Measurements from ENCODE around the gene GTPBP6.

GTPBP6 gene

DNA sequence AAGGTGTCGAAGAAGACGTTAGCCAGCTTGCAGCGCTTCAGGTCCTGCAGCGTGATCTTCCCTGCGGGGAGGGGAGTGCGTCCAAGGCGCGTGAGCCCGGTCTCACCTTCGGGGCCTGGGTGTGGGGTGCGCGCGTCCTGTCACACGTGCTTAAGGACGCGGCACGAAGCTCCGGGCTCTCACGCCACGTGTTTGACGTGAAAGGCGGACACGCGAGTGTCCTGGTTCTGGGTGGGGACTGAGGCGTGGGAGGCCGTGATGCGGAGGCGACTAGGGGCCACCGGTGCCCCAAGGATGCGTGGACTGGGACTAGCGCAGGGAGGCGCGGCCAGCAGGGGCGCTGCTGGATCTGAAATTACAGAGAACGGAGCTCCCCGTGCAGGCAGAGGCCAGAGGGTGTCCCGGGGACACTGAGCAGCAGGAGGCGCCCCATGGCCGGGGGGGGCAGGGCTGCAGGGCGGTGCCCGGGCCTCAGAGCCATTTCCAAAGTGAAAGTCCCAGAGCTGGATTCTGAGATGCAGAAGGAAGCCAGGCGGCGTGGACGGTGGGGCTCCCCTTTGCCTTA, 20.3 kb upstream of the GTPBP6 start:
- 97% methylated on average over 39 of the region's 44 CpGs for WGBS
- no peaks in the 10 kb centered on the region for H3K9me3 ChIP-seq (ENCODE audit: control insufficient read depth, low read length)
- peaks cover 2% of the 10 kb centered on the region for H3K79me1 ChIP-seq (replicated peaks; ENCODE audit: low read length, poor library complexity, severe bottlenecking)
- no peaks in the 10 kb centered on the region for H3K27me3 ChIP-seq (ENCODE audit: control insufficient read depth in 1 of 2, insufficient read depth in 1 of 2, low read length in 2 of 2)
- no peak for DNase-seq
- no peak overlapping the region for H2BK15ac ChIP-seq (ENCODE audit: low read depth, poor library complexity, severe bottlenecking)
- H2BK120ac ChIP-seq (ENCODE audit: low read depth, low read length) = no peak overlapping the region
- no peak overlapping the region for H3K27ac ChIP-seq (ENCODE audit: low read length, poor library complexity, severe bottlenecking)
- no peak overlapping the region for H3K18ac ChIP-seq (ENCODE audit: low read depth in 1 of 2, low read length in 2 of 2)
- no peaks in the 10 kb centered on the region for H3K4me1 ChIP-seq (ENCODE audit: control insufficient read depth, insufficient read depth, low read depth, low read length)
- peaks cover 0 to 71% of the 10 kb centered on the region in 2 experiments for H3K36me3 ChIP-seq (ENCODE audit: control insufficient read depth in 1 of 2, insufficient read depth in 2 of 2, low read depth in 1 of 2, low read length in 2 of 2)
- no peak overlapping the region for H3K4ac ChIP-seq (ENCODE audit: low read depth in 1 of 2, low read length in 2 of 2)
- no peak overlapping the region for H2AFZ ChIP-seq (ENCODE audit: low read depth, low read length)
- H3K14ac ChIP-seq (ENCODE audit: low read length in 2 of 2) = no peak overlapping the region
- no peak overlapping the region for H4K91ac ChIP-seq (ENCODE audit: low read length)
- H3K4me2 ChIP-seq (ENCODE audit: low read length, poor library complexity, severe bottlenecking) = no peak overlapping the region
- H2BK12ac ChIP-seq (ENCODE audit: low read length in 2 of 2) = no peak overlapping the region
- H4K8ac ChIP-seq (ENCODE audit: low read length) = no peak overlapping the region
- H3K23ac ChIP-seq (ENCODE audit: low read length in 2 of 2) = no peak overlapping the region
- no peak overlapping the region for H2AK5ac ChIP-seq (ENCODE audit: low read length, severe bottlenecking)
- no peak overlapping the region for H2BK5ac ChIP-seq (ENCODE audit: low read depth, low read length, poor library complexity, severe bottlenecking)
- no peak overlapping the region for H3K9ac ChIP-seq (ENCODE audit: low read length)
- peak overlapping the region in 1 of 2 experiments; percentile 7 for H3K4me3 ChIP-seq (ENCODE audit: insufficient read depth in 1 of 2, low read depth in 1 of 2, low read length in 2 of 2)

DNA sequence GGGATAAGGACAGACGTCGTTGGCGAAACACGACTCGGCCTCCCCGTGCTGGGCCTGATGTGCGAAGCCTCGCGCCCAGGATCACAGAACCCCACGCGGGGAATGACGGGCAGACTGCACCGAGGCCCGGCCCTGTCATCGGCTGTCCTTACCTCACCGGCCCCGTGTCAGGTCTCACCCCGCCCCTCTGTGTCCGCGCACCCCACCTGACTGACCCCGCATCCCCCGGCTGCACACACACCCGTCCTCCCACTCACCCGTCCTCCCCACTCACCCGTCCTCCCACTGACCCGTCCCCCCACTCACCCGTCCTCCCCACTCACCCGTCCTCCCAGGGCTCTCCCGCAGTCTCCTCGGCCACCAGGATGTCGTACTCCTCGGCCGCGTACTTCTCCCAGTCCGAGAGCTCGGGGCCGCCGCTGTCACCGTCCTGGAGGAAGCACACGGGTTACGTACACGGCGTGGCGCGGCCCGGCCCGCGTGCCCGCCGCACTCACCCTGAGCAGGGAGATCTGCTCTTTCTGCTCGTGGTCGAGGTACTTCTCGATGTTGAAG, 19.8 kb upstream of the GTPBP6 start:
- Histone ChIP-seq H4K91ac (ENCODE audit: low read length) (no peak overlapping the region), H3K9me3 (ENCODE audit: control insufficient read depth, low read length) (no peaks in the 10 kb centered on the region), H3K27ac (ENCODE audit: low read length, poor library complexity, severe bottlenecking) (no peak overlapping the region), H3K4me3 (ENCODE audit: insufficient read depth in 1 of 2, low read depth in 1 of 2, low read length in 2 of 2) (no peak overlapping the region), H3K23ac (ENCODE audit: low read length in 2 of 2) (no peak overlapping the region), H3K27me3 (ENCODE audit: control insufficient read depth in 1 of 2, insufficient read depth in 1 of 2, low read length in 2 of 2) (no peaks in the 10 kb centered on the region), H4K8ac (ENCODE audit: low read length) (no peak overlapping the region), H3K14ac (ENCODE audit: low read length in 2 of 2) (no peak overlapping the region), H3K79me1 (replicated peaks; ENCODE audit: low read length, poor library complexity, severe bottlenecking) (peaks cover 2% of the 10 kb centered on the region), H2AK5ac (ENCODE audit: low read length, severe bottlenecking) (no peak overlapping the region), H3K4ac (ENCODE audit: low read depth in 1 of 2, low read length in 2 of 2) (no peak overlapping the region), H2AFZ (ENCODE audit: low read depth, low read length) (no peak overlapping the region), H2BK120ac (ENCODE audit: low read depth, low read length) (no peak overlapping the region), H2BK12ac (ENCODE audit: low read length in 2 of 2) (no peak overlapping the region), H3K36me3 (ENCODE audit: control insufficient read depth in 1 of 2, insufficient read depth in 2 of 2, low read depth in 1 of 2, low read length in 2 of 2) (peaks cover 0 to 74% of the 10 kb centered on the region in 2 experiments), H3K4me1 (ENCODE audit: control insufficient read depth, insufficient read depth, low read depth, low read length) (no peaks in the 10 kb centered on the region), H3K18ac (ENCODE audit: low read depth in 1 of 2, low read length in 2 of 2) (no peak overlapping the region), H3K4me2 (ENCODE audit: low read length, poor library complexity, severe bottlenecking) (no peak overlapping the region), H2BK5ac (ENCODE audit: low read depth, low read length, poor library complexity, severe bottlenecking) (no peak overlapping the region), H2BK15ac (ENCODE audit: low read depth, poor library complexity, severe bottlenecking) (no peak overlapping the region), H3K9ac (ENCODE audit: low read length) (no peak overlapping the region)
- WGBS = 92% methylated on average over 53 of the region's 53 CpGs
- no peak for DNase-seq

- H3K9me3 ChIP-seq (ENCODE audit: control insufficient read depth, low read length) = no peaks in the 10 kb centered on the region
- H3K14ac ChIP-seq (ENCODE audit: low read length in 2 of 2) = no peak overlapping the region
- H3K27ac ChIP-seq (ENCODE audit: low read length, poor library complexity, severe bottlenecking) = no peak overlapping the region
- H3K4me3 ChIP-seq (ENCODE audit: insufficient read depth in 1 of 2, low read depth in 1 of 2, low read length in 2 of 2) = peak overlapping the region in 1 of 2 experiments; percentile 18
- H3K79me1 ChIP-seq (replicated peaks; ENCODE audit: low read length, poor library complexity, severe bottlenecking) = peaks cover 2% of the 10 kb centered on the region
- H2AFZ ChIP-seq (ENCODE audit: low read depth, low read length) = no peak overlapping the region
- no peak overlapping the region for H3K9ac ChIP-seq (ENCODE audit: low read length)
- H3K18ac ChIP-seq (ENCODE audit: low read depth in 1 of 2, low read length in 2 of 2) = no peak overlapping the region
- H2BK5ac ChIP-seq (ENCODE audit: low read depth, low read length, poor library complexity, severe bottlenecking) = no peak overlapping the region
- H2BK15ac ChIP-seq (ENCODE audit: low read depth, poor library complexity, severe bottlenecking) = no peak overlapping the region
- no peak for DNase-seq
- H3K36me3 ChIP-seq (ENCODE audit: control insufficient read depth in 1 of 2, insufficient read depth in 2 of 2, low read depth in 1 of 2, low read length in 2 of 2) = peaks cover 0 to 83% of the 10 kb centered on the region in 2 experiments
- peak overlapping the region; percentile 53 for H4K91ac ChIP-seq (ENCODE audit: low read length)
- H2BK120ac ChIP-seq (ENCODE audit: low read depth, low read length) = no peak overlapping the region
- no peaks in the 10 kb centered on the region for H3K27me3 ChIP-seq (ENCODE audit: control insufficient read depth in 1 of 2, insufficient read depth in 1 of 2, low read length in 2 of 2)
- H2AK5ac ChIP-seq (ENCODE audit: low read length, severe bottlenecking) = no peak overlapping the region
- H3K4me2 ChIP-seq (ENCODE audit: low read length, poor library complexity, severe bottlenecking) = no peak overlapping the region
- no peak overlapping the region for H4K8ac ChIP-seq (ENCODE audit: low read length)
- H3K4ac ChIP-seq (ENCODE audit: low read depth in 1 of 2, low read length in 2 of 2) = no peak overlapping the region
- 84% methylated on average over 38 of the region's 38 CpGs for WGBS
- no peak overlapping the region for H3K23ac ChIP-seq (ENCODE audit: low read length in 2 of 2)
- H3K4me1 ChIP-seq (ENCODE audit: control insufficient read depth, insufficient read depth, low read depth, low read length) = no peaks in the 10 kb centered on the region
- no peak overlapping the region for H2BK12ac ChIP-seq (ENCODE audit: low read length in 2 of 2)
Measured at GRCh38 chrX:337331-337831, 18.8 kb upstream of the GTPBP6 start.

GRCh38 chrX:336227-336626, 17.6 kb upstream of the GTPBP6 start:
- H2BK15ac ChIP-seq (ENCODE audit: low read depth, poor library complexity, severe bottlenecking) = no peak overlapping the region
- H2BK12ac ChIP-seq (ENCODE audit: low read length in 2 of 2) = no peak overlapping the region
- H3K4ac ChIP-seq (ENCODE audit: low read depth in 1 of 2, low read length in 2 of 2) = no peak overlapping the region
- H3K14ac ChIP-seq (ENCODE audit: low read length in 2 of 2) = no peak overlapping the region
- H3K23ac ChIP-seq (ENCODE audit: low read length in 2 of 2) = no peak overlapping the region
- no peak overlapping the region for H4K8ac ChIP-seq (ENCODE audit: low read length)
- H2BK5ac ChIP-seq (ENCODE audit: low read depth, low read length, poor library complexity, severe bottlenecking) = no peak overlapping the region
- peaks cover 2% of the 10 kb centered on the region for H3K79me1 ChIP-seq (replicated peaks; ENCODE audit: low read length, poor library complexity, severe bottlenecking)
- H3K4me2 ChIP-seq (ENCODE audit: low read length, poor library complexity, severe bottlenecking) = no peak overlapping the region
- H2AFZ ChIP-seq (ENCODE audit: low read depth, low read length) = no peak overlapping the region
- H2BK120ac ChIP-seq (ENCODE audit: low read depth, low read length) = no peak overlapping the region
- H3K18ac ChIP-seq (ENCODE audit: low read depth in 1 of 2, low read length in 2 of 2) = no peak overlapping the region
- peaks cover 9% of the 10 kb centered on the region for H3K4me1 ChIP-seq (ENCODE audit: control insufficient read depth, insufficient read depth, low read depth, low read length)
- DNase-seq = no peak
- H3K4me3 ChIP-seq (ENCODE audit: insufficient read depth in 1 of 2, low read depth in 1 of 2, low read length in 2 of 2) = no peak overlapping the region
- H3K9ac ChIP-seq (ENCODE audit: low read length) = no peak overlapping the region
- peaks cover 0 to 73% of the 10 kb centered on the region in 2 experiments for H3K36me3 ChIP-seq (ENCODE audit: control insufficient read depth in 1 of 2, insufficient read depth in 2 of 2, low read depth in 1 of 2, low read length in 2 of 2)
- no peak overlapping the region for H3K27ac ChIP-seq (ENCODE audit: low read length, poor library complexity, severe bottlenecking)
- H3K27me3 ChIP-seq (ENCODE audit: control insufficient read depth in 1 of 2, insufficient read depth in 1 of 2, low read length in 2 of 2) = peaks cover 0 to 6% of the 10 kb centered on the region in 2 experiments
- H4K91ac ChIP-seq (ENCODE audit: low read length) = no peak overlapping the region
- 88% methylated on average over 21 of the region's 21 CpGs for WGBS
- H3K9me3 ChIP-seq (ENCODE audit: control insufficient read depth, low read length) = no peaks in the 10 kb centered on the region
- H2AK5ac ChIP-seq (ENCODE audit: low read length, severe bottlenecking) = no peak overlapping the region

Data from mesenchymal stem cell (in vitro differentiated cells and primary cell).